Tibial artery (tissue), 4 donors: ENCODE results near the gene OGFOD3.
A peak's percentile ranks its signal among the peaks of the same experiment; 100 is the strongest.

Source experiments
- DNase-seq, 2 donors: peaks; one replicate each; pipeline ENCODE4 v3.0.0-alpha.2; 2019
- H3K27ac ChIP-seq, 2 donors: fragments of 200-600 bp; sonication (generic) in 1 of 2; 1 replicate in 1 of 2; 2 replicates in 1 of 2; pipeline ENCODE4 v1.5.1; 2018 to 2019; ENCODE audit warnings: mild to moderate bottlenecking in 1 of 2
- H3K27me3 ChIP-seq, 2 donors: fragments of 200-600 bp; sonication (generic) in 1 of 2; one replicate each; pipeline versions ENCODE4 v1.5.1 to v1.6.0; 2016 to 2019
- H3K36me3 ChIP-seq, 3 donors: fragments of 200-600 bp; sonication (generic) in 2 of 3; one replicate each; pipeline ENCODE4 v1.5.1; 2016 to 2019; ENCODE audit warnings: mild to moderate bottlenecking in 2 of 3
- H3K4me1 ChIP-seq, 4 donors: fragments of 200-600 bp; sonication (generic) in 2 of 4; 1 replicate in 3 of 4; 2 replicates in 1 of 4; pipeline ENCODE4 v1.5.1; 2016 to 2019
- H3K4me3 ChIP-seq, 2 donors: fragments of 200-600 bp; sonication (generic) in 1 of 2; 1 replicate in 1 of 2; 2 replicates in 1 of 2; pipeline ENCODE4 v1.5.1; 2018 to 2019; ENCODE audit warnings: mild to moderate bottlenecking in 2 of 2
- H3K9me3 ChIP-seq, 3 donors: fragments of 200-600 bp; sonication (generic) in 1 of 3; one replicate each; pipeline ENCODE4 v1.5.1; 2016 to 2019
- intact Hi-C: fragments of 100-400 bp; cut with DNase I; formaldehyde crosslinking; loops from one replicate; pipeline ENCODE4 v1.15.0; 2023; ENCODE audit warnings: low total_unique reads
- TF ChIP-seq, protein P1 (sequence below), 2 experiments: fragments of 200-600 bp in 1 of 2; fragments of 450-650 bp in 1 of 2; IDR thresholded peaks; one replicate each; pipeline ENCODE4 v1.5.1; 2017 to 2019; ENCODE audit warnings: antibody characterized with exemption in 2 of 2, mild to moderate bottlenecking in 1 of 2, moderate library complexity in 1 of 2

Gene OGFOD3

DNA sequence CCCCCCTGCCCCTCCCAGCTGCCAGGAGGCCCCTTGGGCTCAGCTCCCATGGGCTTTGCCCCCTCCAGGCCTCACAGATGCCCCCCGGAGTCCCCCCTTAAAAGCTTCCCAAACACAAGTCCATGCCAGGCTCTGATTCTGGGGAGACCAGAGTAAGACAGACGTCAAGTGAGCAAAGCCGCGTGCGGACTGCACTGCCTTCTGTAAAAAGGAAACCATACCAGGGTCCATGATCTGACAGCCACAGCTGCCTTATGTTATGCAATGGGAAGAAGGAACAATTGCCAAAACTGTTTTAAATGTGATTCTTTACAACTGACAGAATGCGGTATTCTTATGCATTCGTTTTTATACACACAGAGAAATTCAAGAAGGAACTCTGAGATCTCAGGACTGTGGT is 18.2 kb downstream of the OGFOD3 start:
- no peak for DNase-seq
- no peak overlapping the region for H3K4me3 ChIP-seq
- peaks cover 30 to 54% (median 42%) of the 10 kb centered on the region in 3 donors for H3K36me3 ChIP-seq

GRCh38 chr17:82399601-82400101 is 18.7 kb downstream of the OGFOD3 start:
- Histone ChIP-seq H3K36me3 (peaks cover 30 to 55% (median 48%) of the 10 kb centered on the region in 3 donors), H3K4me3 (no peak overlapping the region), H3K27me3 (no peaks in the 10 kb centered on the region), H3K4me1 (peaks cover 0 to 10% (median 7%) of the 10 kb centered on the region in 4 donors), H3K27ac (no peak overlapping the region), H3K9me3 (no peaks in the 10 kb centered on the region)
- intact Hi-C loops, result no loop called here
- TF ChIP-seq, protein P1, sequence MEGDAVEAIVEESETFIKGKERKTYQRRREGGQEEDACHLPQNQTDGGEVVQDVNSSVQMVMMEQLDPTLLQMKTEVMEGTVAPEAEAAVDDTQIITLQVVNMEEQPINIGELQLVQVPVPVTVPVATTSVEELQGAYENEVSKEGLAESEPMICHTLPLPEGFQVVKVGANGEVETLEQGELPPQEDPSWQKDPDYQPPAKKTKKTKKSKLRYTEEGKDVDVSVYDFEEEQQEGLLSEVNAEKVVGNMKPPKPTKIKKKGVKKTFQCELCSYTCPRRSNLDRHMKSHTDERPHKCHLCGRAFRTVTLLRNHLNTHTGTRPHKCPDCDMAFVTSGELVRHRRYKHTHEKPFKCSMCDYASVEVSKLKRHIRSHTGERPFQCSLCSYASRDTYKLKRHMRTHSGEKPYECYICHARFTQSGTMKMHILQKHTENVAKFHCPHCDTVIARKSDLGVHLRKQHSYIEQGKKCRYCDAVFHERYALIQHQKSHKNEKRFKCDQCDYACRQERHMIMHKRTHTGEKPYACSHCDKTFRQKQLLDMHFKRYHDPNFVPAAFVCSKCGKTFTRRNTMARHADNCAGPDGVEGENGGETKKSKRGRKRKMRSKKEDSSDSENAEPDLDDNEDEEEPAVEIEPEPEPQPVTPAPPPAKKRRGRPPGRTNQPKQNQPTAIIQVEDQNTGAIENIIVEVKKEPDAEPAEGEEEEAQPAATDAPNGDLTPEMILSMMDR (IDR thresholded peaks at IDR 0.05), result no peak
- DNase-seq, result no peak

More for the DNA sequence above, 18.2 kb downstream of the OGFOD3 start:
- Histone ChIP-seq H3K27me3 (no peaks in the 10 kb centered on the region), H3K4me1 (peaks cover 0 to 10% (median 7%) of the 10 kb centered on the region in 4 donors), H3K9me3 (no peaks in the 10 kb centered on the region), H3K27ac (no peak overlapping the region)
- TF ChIP-seq, protein P1 (IDR thresholded peaks at IDR 0.05), result no peak
- intact Hi-C loops, result no loop called here

- Histone ChIP-seq H3K27me3 (no peaks in the 10 kb centered on the region), H3K9me3 (no peaks in the 10 kb centered on the region), H3K4me3 (no peak overlapping the region), H3K4me1 (peaks cover 0 to 10% (median 7%) of the 10 kb centered on the region in 4 donors), H3K36me3 (peaks cover 27 to 58% (median 47%) of the 10 kb centered on the region in 3 donors), H3K27ac (no peak overlapping the region)
- DNase-seq, result peak in 1 of 2 donors; percentile 42
- TF ChIP-seq, protein P1 (IDR thresholded peaks at IDR 0.05), result no peak
- intact Hi-C loops, result no loop called here
Observed at GRCh38 chr17:82399041-82399441, 19.3 kb downstream of the OGFOD3 start.

GRCh38 chr17:82397449-82398335 is 20.7 kb downstream of the OGFOD3 start:
- TF ChIP-seq, protein P1 (IDR thresholded peaks at IDR 0.05), result no peak
- DNase-seq, result no peak
- H3K27ac ChIP-seq, result no peak overlapping the region
- H3K36me3 ChIP-seq, result peaks cover 13 to 58% (median 42%) of the 10 kb centered on the region in 3 donors
- no peak overlapping the region for H3K4me3 ChIP-seq
- peaks cover 0 to 10% (median 7%) of the 10 kb centered on the region in 4 donors for H3K4me1 ChIP-seq
- H3K9me3 ChIP-seq, result no peaks in the 10 kb centered on the region
- intact Hi-C loops, result no loop called here
- no peaks in the 10 kb centered on the region for H3K27me3 ChIP-seq

GRCh38 chr17:82396601-82397435 is 21.6 kb downstream of the OGFOD3 start:
- Histone ChIP-seq H3K4me3 (no peak overlapping the region), H3K36me3 (peaks cover 5 to 58% (median 48%) of the 10 kb centered on the region in 3 donors), H3K4me1 (peaks cover 0 to 10% (median 7%) of the 10 kb centered on the region in 4 donors), H3K9me3 (no peaks in the 10 kb centered on the region), H3K27me3 (no peaks in the 10 kb centered on the region), H3K27ac (no peak overlapping the region)
- DNase-seq, result peak in 1 of 2 donors; percentile 46
- intact Hi-C loops, result no loop called here
- TF ChIP-seq, protein P1 (IDR thresholded peaks at IDR 0.05), result no peak
